HTERT RPE-1 (cell line): Measurements from ENCODE around the gene GRIN2C.

Source experiments
- in situ Hi-C: fragments of 300-500 bp; cut with MboI; formaldehyde crosslinking; loops from 4 replicates; pipeline ENCODE4 v1.14.3; 2020; ENCODE audit warnings: low sequenced_read_pairs

Gene GRIN2C

GRCh38 chr17:74850310-74850709 is 9.4 kb downstream of the GRIN2C start:
- in situ Hi-C loops: no loop called here

GRCh38 chr17:74848656-74849399 is 10.9 kb downstream of the GRIN2C start:
- in situ Hi-C loops: no loop called here

GRCh38 chr17:74846621-74847020 is 13.1 kb downstream of the GRIN2C start:
- in situ Hi-C loops: no loop called here

- in situ Hi-C loops: no loop called here
Measured at GRCh38 chr17:74843352-74843627, 16.4 kb downstream of the GRIN2C start.

GRCh38 chr17:74842599-74843351 is 16.9 kb downstream of the GRIN2C start:
- in situ Hi-C loops: no loop called here

- in situ Hi-C loops: no loop called here
Measured at GRCh38 chr17:74842146-74842598, 17.5 kb downstream of the GRIN2C start.

GRCh38 chr17:74840989-74841666 is 18.6 kb downstream of the GRIN2C start:
- in situ Hi-C loops: no loop called here

GRCh38 chr17:74839990-74840852 is 19.5 kb downstream of the GRIN2C start:
- in situ Hi-C loops: no loop called here

GRCh38 chr17:74838274-74838673 is 21.4 kb downstream of the GRIN2C start:
- in situ Hi-C loops: no loop called here

- in situ Hi-C loops: no loop called here
Measured at GRCh38 chr17:74836691-74837467, 22.8 kb downstream of the GRIN2C start.

GRCh38 chr17:74836191-74836590 is 23.5 kb downstream of the GRIN2C start:
- in situ Hi-C loops: no loop called here

GRCh38 chr17:74833501-74834377 is 25.9 kb downstream of the GRIN2C start:
- in situ Hi-C loops: no loop called here

GRCh38 chr17:74832421-74832820 is 27.3 kb downstream of the GRIN2C start:
- in situ Hi-C loops: no loop called here

GRCh38 chr17:74831444-74832146 is 28.1 kb downstream of the GRIN2C start:
- in situ Hi-C loops: no loop called here

- in situ Hi-C loops: no loop called here
Measured at GRCh38 chr17:74830861-74831260, 28.8 kb downstream of the GRIN2C start.

GRCh38 chr17:74827800-74828199 is 31.9 kb downstream of the GRIN2C start:
- in situ Hi-C loops: no loop called here

- in situ Hi-C loops: no loop called here
Measured at GRCh38 chr17:74825952-74826719, 33.5 kb downstream of the GRIN2C start.
